H9 (cell line): ENCODE measurements around the gene MAPK8IP3. TPM values are rescaled to one million over a fixed set of nuclear protein-coding genes. Genes with fewer than 3 reads are reported as not detected.

Experiments used
- DNase-seq: peaks from one replicate; pipeline ENCODE4 v3.0.0-alpha.2; 2017
- H2AFZ ChIP-seq: one replicate; pipeline ENCODE4 v1.6.1; 2013; ENCODE audit warnings: mild to moderate bottlenecking, low read length, control low read depth, moderate library complexity
- H2AK5ac ChIP-seq: 2 replicates; pipeline ENCODE4 v1.6.1; 2013; ENCODE audit warnings: low read length, control low read depth, mixed read lengths; ENCODE audit not compliant: insufficient read length
- H2BK120ac ChIP-seq: one replicate; pipeline ENCODE4 v1.6.1; 2013; ENCODE audit warnings: low read depth, mild to moderate bottlenecking, low read length, control low read depth, inconsistent platforms; ENCODE audit not compliant: poor library complexity, severe bottlenecking
- H2BK12ac ChIP-seq: 2 replicates; pipeline ENCODE4 v1.6.1; 2013; ENCODE audit warnings: low read length, control low read depth, mixed read lengths, low read depth; ENCODE audit not compliant: insufficient read length
- H2BK15ac ChIP-seq: 2 replicates; pipeline ENCODE4 v1.6.1; 2013; ENCODE audit warnings: low read depth, low read length, control low read depth
- H2BK20ac ChIP-seq: one replicate; pipeline ENCODE4 v1.6.1; 2013; ENCODE audit warnings: low read depth, mild to moderate bottlenecking, low read length, control low read depth, inconsistent platforms; ENCODE audit not compliant: poor library complexity, severe bottlenecking
- H2BK5ac ChIP-seq: 2 replicates; pipeline ENCODE4 v1.6.1; 2013; ENCODE audit warnings: low read length, control low read depth, mixed read lengths; ENCODE audit not compliant: insufficient read length
- H3K14ac ChIP-seq: 2 replicates; pipeline ENCODE4 v1.6.1; 2013; ENCODE audit warnings: low read length, control low read depth; ENCODE audit not compliant: insufficient read depth
- H3K18ac ChIP-seq: 2 replicates; pipeline ENCODE4 v1.6.1; 2013; ENCODE audit warnings: low read depth, mild to moderate bottlenecking, mixed read lengths, low read length, control low read depth; ENCODE audit not compliant: insufficient read length
- H3K23ac ChIP-seq: 2 replicates; pipeline ENCODE4 v1.6.1; 2013; ENCODE audit warnings: low read length, control low read depth, mixed read lengths, low read depth; ENCODE audit not compliant: insufficient read length
- H3K23me2 ChIP-seq: 2 replicates; pipeline ENCODE4 v1.6.1; 2013; ENCODE audit warnings: low read depth, mild to moderate bottlenecking, mixed read lengths, low read length, control low read depth; ENCODE audit not compliant: insufficient read length, poor library complexity, severe bottlenecking
- H3K27ac ChIP-seq: 2 replicates; pipeline ENCODE4 v1.5.1; 2013; ENCODE audit warnings: low read length, control low read depth, mixed read lengths, low read depth; ENCODE audit not compliant: insufficient read length
- H3K27me3 ChIP-seq: 2 replicates; pipeline ENCODE4 v1.6.1; 2013; ENCODE audit warnings: low read length, control low read depth, inconsistent platforms; ENCODE audit not compliant: insufficient read depth
- H3K4ac ChIP-seq: 2 replicates; pipeline ENCODE4 v1.6.1; 2013; ENCODE audit warnings: low read depth, mild to moderate bottlenecking, control low read depth, inconsistent platforms, low read length, moderate library complexity
- H3K4me1 ChIP-seq: 2 replicates; pipeline ENCODE4 v1.6.1; 2013; ENCODE audit warnings: low read length, control low read depth, inconsistent platforms; ENCODE audit not compliant: insufficient read depth
- H3K4me2 ChIP-seq: 2 replicates; pipeline ENCODE4 v1.6.1; 2013; ENCODE audit warnings: low read length, control low read depth, mixed read lengths; ENCODE audit not compliant: insufficient read length, insufficient read depth
- H3K56ac ChIP-seq: 2 replicates; pipeline ENCODE4 v1.6.1; 2013; ENCODE audit warnings: low read depth, mild to moderate bottlenecking, mixed read lengths, low read length, control low read depth; ENCODE audit not compliant: insufficient read length
- H3K79me1 ChIP-seq: 2 replicates; pipeline ENCODE4 v1.6.1; 2013; ENCODE audit warnings: low read depth, mild to moderate bottlenecking, moderate library complexity, low read length, control low read depth, inconsistent platforms; ENCODE audit not compliant: insufficient read depth, poor library complexity, severe bottlenecking
- H3K79me2 ChIP-seq: 2 replicates; pipeline ENCODE4 v1.6.1; 2013; ENCODE audit warnings: low read length, control low read depth, inconsistent platforms; ENCODE audit not compliant: insufficient read depth
- H3K9ac ChIP-seq: 2 replicates; pipeline ENCODE4 v1.6.1; 2013; ENCODE audit warnings: low read length, control low read depth, mixed read lengths; ENCODE audit not compliant: insufficient read length; ENCODE audit errors: extremely low read depth
- H3K9me3 ChIP-seq: one replicate; pipeline ENCODE4 v1.6.1; 2013; ENCODE audit warnings: low read depth, low read length, inconsistent platforms; ENCODE audit not compliant: control insufficient read depth
- H3T11ph ChIP-seq: one replicate; pipeline ENCODE4 v1.6.1; 2013; ENCODE audit warnings: mild to moderate bottlenecking, low read length, control low read depth, inconsistent platforms
- H4K20me1 ChIP-seq: one replicate; pipeline ENCODE4 v1.6.1; 2013; ENCODE audit not compliant: control insufficient read depth, insufficient read length, insufficient read depth
- H4K5ac ChIP-seq: 2 replicates; pipeline ENCODE4 v1.6.1; 2013; ENCODE audit warnings: low read depth, mild to moderate bottlenecking, mixed read lengths, low read length, control low read depth; ENCODE audit not compliant: insufficient read length
- H4K8ac ChIP-seq: replicated peaks from 2 replicates; pipeline ENCODE4 v1.6.1; 2013; ENCODE audit warnings: low read length, control low read depth, mixed read lengths, low read depth; ENCODE audit not compliant: insufficient read length
- H4K91ac ChIP-seq: 2 replicates; pipeline ENCODE4 v1.6.1; 2013; ENCODE audit warnings: low read depth, mild to moderate bottlenecking, moderate library complexity, mixed read lengths, low read length, control low read depth; ENCODE audit not compliant: insufficient read length
- H3K27ac Mint-ChIP-seq, 3 experiments: 2 replicates in 2 of 3; 3 replicates in 1 of 3; pipeline ENCODE4 v1.8.0; 2020 to 2021; ENCODE audit warnings: mixed read lengths in 3 of 3, mild to moderate bottlenecking in 1 of 3, moderate library complexity in 1 of 3
- H3K27me3 Mint-ChIP-seq: 2 replicates; pipeline ENCODE4 v1.8.0; 2021; ENCODE audit warnings: low read depth, mild to moderate bottlenecking, moderate library complexity, mixed read lengths
- H3K36me3 Mint-ChIP-seq, 3 experiments: 2 replicates in 2 of 3; 3 replicates in 1 of 3; pipeline ENCODE4 v1.8.0; 2020 to 2021; ENCODE audit warnings: low read depth in 3 of 3, mixed read lengths in 3 of 3; ENCODE audit not compliant: insufficient read depth in 1 of 3
- H3K4me1 Mint-ChIP-seq, 2 experiments: 2 replicates each; pipeline ENCODE4 v1.8.0; 2020; ENCODE audit warnings: mixed read lengths in 2 of 2
- H3K4me3 Mint-ChIP-seq, 2 experiments: 2 replicates in 1 of 2; 3 replicates in 1 of 2; pipeline ENCODE4 v1.8.0; 2020 to 2021; ENCODE audit warnings: mild to moderate bottlenecking in 2 of 2, mixed read lengths in 2 of 2, moderate library complexity in 1 of 2
- H3K9me3 Mint-ChIP-seq, 2 experiments: 2 replicates in 1 of 2; 3 replicates in 1 of 2; pipeline ENCODE4 v1.8.0; 2020; ENCODE audit warnings: mild to moderate bottlenecking in 2 of 2, mixed read lengths in 2 of 2, moderate library complexity in 1 of 2
- CTCF ChIP-seq: fragments of 200-600 bp; sonication (generic); conservative IDR thresholded peaks from 3 replicates; pipeline ENCODE4 v1.8.0; 2021; ENCODE audit warnings: antibody characterized with exemption, mild to moderate bottlenecking
- WGBS: extraction: QIAGEN DNeasy Blood & Tissue Kit; methylation state at CpG from one replicate; pipeline ENCODE4 v1.1.7; 2013; ENCODE audit warnings: missing lambda C conversion rate, low lambda C conversion rate, mixed read lengths; ENCODE audit not compliant: insufficient read length; ENCODE audit errors: extremely low coverage; 5-methylcytosine and 5-hydroxymethylcytosine counted together
- total RNA-seq: library from RNA; stranded (reverse); gene quantifications from 2 replicates; pipeline ENCODE4 v1.2.1, GENCODE V29; 2021

Gene MAPK8IP3
- total RNA-seq, 1 experiment from 2014 or later: 51.3 TPM

- WGBS: no CpG with 5 or more reads among the region's 14 CpGs
- H3K18ac ChIP-seq: no peak overlapping the region
- no peak overlapping the region for H2BK5ac ChIP-seq
- no peaks in the 10 kb centered on the region for H3K9me3 ChIP-seq
- H3K4me1 Mint-ChIP-seq: peaks cover 7 to 14% of the 10 kb centered on the region in 2 experiments
- no peak overlapping the region for H3K4me2 ChIP-seq
- TF ChIP-seq CTCF: no peak
- no peak overlapping the region for H2BK12ac ChIP-seq
- H2BK15ac ChIP-seq: no peak overlapping the region
- H3K23me2 ChIP-seq: peaks cover 5% of the 10 kb centered on the region
- H4K20me1 ChIP-seq: no peaks in the 10 kb centered on the region
- no peak overlapping the region for H2BK20ac ChIP-seq
- H3K4me1 ChIP-seq: no peaks in the 10 kb centered on the region; the same call in 1 of the 2 replicates
- no peak overlapping the region for H2BK120ac ChIP-seq
- H3K4ac ChIP-seq: no peak overlapping the region
- no peaks in the 10 kb centered on the region for H3K27me3 ChIP-seq
- no peak overlapping the region for H3K14ac ChIP-seq
- H3K9me3 Mint-ChIP-seq: no peaks in the 10 kb centered on the region
- H3T11ph ChIP-seq: no peak overlapping the region
- no peak for DNase-seq
- H3K4me3 Mint-ChIP-seq: no peak overlapping the region
- H4K8ac ChIP-seq: no peak overlapping the region
- peaks cover 8% of the 10 kb centered on the region; the same call in 1 of the 2 replicates for H3K79me2 ChIP-seq
- peaks cover 5 to 23% (median 17%) of the 10 kb centered on the region in 3 experiments; a peak in 6 of 7 replicates for H3K36me3 Mint-ChIP-seq
- peaks cover 5% of the 10 kb centered on the region for H3K79me1 ChIP-seq
- no peak overlapping the region; a peak in 1 of 7 replicates for H3K27ac Mint-ChIP-seq
- no peak overlapping the region for H3K9ac ChIP-seq
- no peak overlapping the region for H4K91ac ChIP-seq
- no peak overlapping the region for H3K56ac ChIP-seq
- H2AK5ac ChIP-seq: no peak overlapping the region
- H2AFZ ChIP-seq: no peak overlapping the region
- H3K23ac ChIP-seq: no peak overlapping the region
- H4K5ac ChIP-seq: no peak overlapping the region
- no peak overlapping the region for H3K27ac ChIP-seq
- peaks cover 2% of the 10 kb centered on the region; the same call in 1 of the 2 replicates for H3K27me3 Mint-ChIP-seq
Observed at GRCh38 chr16:1785846-1786170, 79.8 kb downstream of the MAPK8IP3 start.
